Liver (tissue), 3 donors: ENCODE data around the gene CRY1.

Source experiments
- EGR1 ChIP-seq, 2 donors: IDR thresholded peaks; 2 replicates each; pipeline ENCODE4 v1.6.1; 2016 to 2018; ENCODE audit warnings: antibody characterized with exemption in 2 of 2, low read depth in 2 of 2
- FOXA2 ChIP-seq: IDR thresholded peaks from 2 replicates; pipeline ENCODE4 v1.6.1; 2016; ENCODE audit warnings: antibody characterized with exemption
- HNF4G ChIP-seq: IDR thresholded peaks from 2 replicates; pipeline ENCODE4 v1.6.1; 2016; ENCODE audit warnings: antibody characterized with exemption
- JUND ChIP-seq, 2 donors: IDR thresholded peaks; 2 replicates each; pipeline ENCODE4 v1.6.1; 2016; ENCODE audit warnings: antibody characterized with exemption in 2 of 2
- RAD21 ChIP-seq, 2 donors: IDR thresholded peaks; 2 replicates each; pipeline ENCODE4 v1.6.1; 2016; ENCODE audit warnings: antibody characterized with exemption in 2 of 2, mild to moderate bottlenecking in 2 of 2
- RXRA ChIP-seq, 2 donors: IDR thresholded peaks; 2 replicates each; pipeline ENCODE4 v1.6.1; 2017 to 2018; ENCODE audit warnings: antibody characterized with exemption in 2 of 2, mild to moderate bottlenecking in 1 of 2
- TAF1 ChIP-seq: conservative IDR thresholded peaks from 2 replicates; pipeline ENCODE4 v1.6.1; 2016; ENCODE audit warnings: antibody characterized with exemption, mild to moderate bottlenecking
- YY1 ChIP-seq: IDR thresholded peaks from 2 replicates; pipeline ENCODE4 v1.6.1; 2016; ENCODE audit warnings: antibody characterized with exemption, mild to moderate bottlenecking
- TF ChIP-seq, protein P1 (sequence below): fragments of 150-350 bp; IDR thresholded peaks from 2 replicates; pipeline ENCODE4 v1.5.1; 2017; ENCODE audit warnings: improper control_type of control experiment, low read depth, low read length; ENCODE audit not compliant: missing input control
- TF ChIP-seq, protein P2 (sequence below): IDR thresholded peaks from 2 replicates; pipeline ENCODE4 v1.6.1; 2016; ENCODE audit warnings: antibody characterized with exemption
- TF ChIP-seq, protein P3 (sequence below): IDR thresholded peaks from 2 replicates; pipeline ENCODE4 v1.6.1; 2016; ENCODE audit warnings: antibody characterized with exemption
- TF ChIP-seq, protein P4 (sequence below): IDR thresholded peaks from 2 replicates; pipeline ENCODE4 v1.6.1; 2016; ENCODE audit warnings: antibody characterized with exemption, mild to moderate bottlenecking
- donor health status: healthy.
- donor health status: healthy.

DNA sequence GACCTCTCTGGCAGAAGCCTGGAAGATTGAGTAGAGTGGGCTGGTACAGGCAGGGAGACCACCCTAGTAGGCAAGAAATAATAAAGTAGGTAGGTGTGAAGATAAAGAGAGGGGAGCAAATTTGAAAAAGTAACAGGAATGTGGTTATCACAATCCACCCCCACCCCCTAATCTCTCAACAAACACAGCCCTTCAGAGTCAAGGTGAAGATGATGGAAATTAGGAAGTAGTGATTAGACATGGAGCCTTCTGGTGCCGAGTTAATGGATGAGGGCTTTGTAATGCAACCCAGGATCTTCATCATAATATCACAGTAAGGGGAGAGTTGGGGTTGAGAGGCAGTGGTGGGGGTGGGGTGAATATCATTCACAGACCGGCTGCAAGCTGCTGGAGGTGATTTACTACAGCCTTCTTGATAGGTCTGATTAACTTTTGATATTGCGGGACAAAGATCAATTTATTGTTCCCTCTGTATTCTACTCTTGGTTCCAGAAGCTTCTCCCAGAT, 29.2 kb upstream of the CRY1 start:
- TF ChIP-seq, protein P1, sequence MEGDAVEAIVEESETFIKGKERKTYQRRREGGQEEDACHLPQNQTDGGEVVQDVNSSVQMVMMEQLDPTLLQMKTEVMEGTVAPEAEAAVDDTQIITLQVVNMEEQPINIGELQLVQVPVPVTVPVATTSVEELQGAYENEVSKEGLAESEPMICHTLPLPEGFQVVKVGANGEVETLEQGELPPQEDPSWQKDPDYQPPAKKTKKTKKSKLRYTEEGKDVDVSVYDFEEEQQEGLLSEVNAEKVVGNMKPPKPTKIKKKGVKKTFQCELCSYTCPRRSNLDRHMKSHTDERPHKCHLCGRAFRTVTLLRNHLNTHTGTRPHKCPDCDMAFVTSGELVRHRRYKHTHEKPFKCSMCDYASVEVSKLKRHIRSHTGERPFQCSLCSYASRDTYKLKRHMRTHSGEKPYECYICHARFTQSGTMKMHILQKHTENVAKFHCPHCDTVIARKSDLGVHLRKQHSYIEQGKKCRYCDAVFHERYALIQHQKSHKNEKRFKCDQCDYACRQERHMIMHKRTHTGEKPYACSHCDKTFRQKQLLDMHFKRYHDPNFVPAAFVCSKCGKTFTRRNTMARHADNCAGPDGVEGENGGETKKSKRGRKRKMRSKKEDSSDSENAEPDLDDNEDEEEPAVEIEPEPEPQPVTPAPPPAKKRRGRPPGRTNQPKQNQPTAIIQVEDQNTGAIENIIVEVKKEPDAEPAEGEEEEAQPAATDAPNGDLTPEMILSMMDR = no peak
- TF ChIP-seq, protein P2, sequence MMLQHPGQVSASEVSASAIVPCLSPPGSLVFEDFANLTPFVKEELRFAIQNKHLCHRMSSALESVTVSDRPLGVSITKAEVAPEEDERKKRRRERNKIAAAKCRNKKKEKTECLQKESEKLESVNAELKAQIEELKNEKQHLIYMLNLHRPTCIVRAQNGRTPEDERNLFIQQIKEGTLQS = no peak
- TF ChIP-seq JUND (IDR thresholded peaks at IDR 0.05) = no peak
- TF ChIP-seq HNF4G = no peak
- no peak for TF ChIP-seq RAD21 (IDR thresholded peaks at IDR 0.05)
- TF ChIP-seq RXRA (IDR thresholded peaks at IDR 0.05) = no peak
- no peak for TF ChIP-seq YY1
- TF ChIP-seq FOXA2 = no peak
- no peak for TF ChIP-seq TAF1
- TF ChIP-seq, protein P3, sequence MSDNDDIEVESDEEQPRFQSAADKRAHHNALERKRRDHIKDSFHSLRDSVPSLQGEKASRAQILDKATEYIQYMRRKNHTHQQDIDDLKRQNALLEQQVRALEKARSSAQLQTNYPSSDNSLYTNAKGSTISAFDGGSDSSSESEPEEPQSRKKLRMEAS = no peak
- TF ChIP-seq, protein P4, sequence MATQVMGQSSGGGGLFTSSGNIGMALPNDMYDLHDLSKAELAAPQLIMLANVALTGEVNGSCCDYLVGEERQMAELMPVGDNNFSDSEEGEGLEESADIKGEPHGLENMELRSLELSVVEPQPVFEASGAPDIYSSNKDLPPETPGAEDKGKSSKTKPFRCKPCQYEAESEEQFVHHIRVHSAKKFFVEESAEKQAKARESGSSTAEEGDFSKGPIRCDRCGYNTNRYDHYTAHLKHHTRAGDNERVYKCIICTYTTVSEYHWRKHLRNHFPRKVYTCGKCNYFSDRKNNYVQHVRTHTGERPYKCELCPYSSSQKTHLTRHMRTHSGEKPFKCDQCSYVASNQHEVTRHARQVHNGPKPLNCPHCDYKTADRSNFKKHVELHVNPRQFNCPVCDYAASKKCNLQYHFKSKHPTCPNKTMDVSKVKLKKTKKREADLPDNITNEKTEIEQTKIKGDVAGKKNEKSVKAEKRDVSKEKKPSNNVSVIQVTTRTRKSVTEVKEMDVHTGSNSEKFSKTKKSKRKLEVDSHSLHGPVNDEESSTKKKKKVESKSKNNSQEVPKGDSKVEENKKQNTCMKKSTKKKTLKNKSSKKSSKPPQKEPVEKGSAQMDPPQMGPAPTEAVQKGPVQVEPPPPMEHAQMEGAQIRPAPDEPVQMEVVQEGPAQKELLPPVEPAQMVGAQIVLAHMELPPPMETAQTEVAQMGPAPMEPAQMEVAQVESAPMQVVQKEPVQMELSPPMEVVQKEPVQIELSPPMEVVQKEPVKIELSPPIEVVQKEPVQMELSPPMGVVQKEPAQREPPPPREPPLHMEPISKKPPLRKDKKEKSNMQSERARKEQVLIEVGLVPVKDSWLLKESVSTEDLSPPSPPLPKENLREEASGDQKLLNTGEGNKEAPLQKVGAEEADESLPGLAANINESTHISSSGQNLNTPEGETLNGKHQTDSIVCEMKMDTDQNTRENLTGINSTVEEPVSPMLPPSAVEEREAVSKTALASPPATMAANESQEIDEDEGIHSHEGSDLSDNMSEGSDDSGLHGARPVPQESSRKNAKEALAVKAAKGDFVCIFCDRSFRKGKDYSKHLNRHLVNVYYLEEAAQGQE = no peak
- TF ChIP-seq EGR1 (IDR thresholded peaks at IDR 0.05; ENCODE audit: low read depth in 2 of 2) = no peak
